Liver (tissue), 9 donors: ENCODE measurements around the gene TPST1. TPM values are rescaled to one million over a fixed set of nuclear protein-coding genes. Genes with fewer than 3 reads are reported as not detected.

Experiments
- DNase-seq: peaks from one replicate; pipeline ENCODE4 v3.0.0-alpha.2; 2017; ENCODE audit warnings: low spot score
- H3K27ac ChIP-seq, 2 donors: one replicate each; pipeline ENCODE4 v1.7.0; 2013; ENCODE audit warnings: inconsistent platforms in 2 of 2, low read length in 2 of 2, control low read depth in 1 of 2, low read depth in 1 of 2, mild to moderate bottlenecking in 1 of 2
- H3K27me3 ChIP-seq, 4 donors: one replicate each; pipeline versions ENCODE4 v1.6.1 to v1.7.0; 2013; ENCODE audit warnings: low read length in 3 of 4, inconsistent platforms in 1 of 4, mild to moderate bottlenecking in 1 of 4, moderate library complexity in 1 of 4; ENCODE audit not compliant: control insufficient read depth in 4 of 4, insufficient read depth in 4 of 4
- H3K36me3 ChIP-seq, 4 donors: one replicate each; pipeline versions ENCODE4 v1.6.1 to v1.7.0; 2013; ENCODE audit warnings: low read length in 3 of 4, mild to moderate bottlenecking in 3 of 4, low read depth in 1 of 4, moderate library complexity in 1 of 4; ENCODE audit not compliant: control insufficient read depth in 4 of 4, insufficient read depth in 3 of 4
- H3K4me1 ChIP-seq, 4 donors: one replicate each; pipeline versions ENCODE4 v1.6.1 to v1.7.0; 2013; ENCODE audit warnings: low read length in 3 of 4, mild to moderate bottlenecking in 3 of 4, moderate library complexity in 1 of 4; ENCODE audit not compliant: control insufficient read depth in 4 of 4, insufficient read depth in 4 of 4
- H3K4me3 ChIP-seq, 3 donors: one replicate each; pipeline versions ENCODE4 v1.6.1 to v1.7.0; 2013; ENCODE audit warnings: low read length in 3 of 3, control low read depth in 1 of 3, low read depth in 1 of 3, mild to moderate bottlenecking in 1 of 3
- H3K9ac ChIP-seq, 2 donors: one replicate each; pipeline ENCODE4 v1.7.0; 2013; ENCODE audit warnings: low read length in 2 of 2, mild to moderate bottlenecking in 2 of 2, moderate library complexity in 2 of 2, control low read depth in 1 of 2, low read depth in 1 of 2
- H3K9me3 ChIP-seq, 4 donors: one replicate each; pipeline versions ENCODE4 v1.6.1 to v1.7.0; 2013; ENCODE audit warnings: low read length in 3 of 4; ENCODE audit not compliant: control insufficient read depth in 4 of 4
- CTCF ChIP-seq: fragments of 150-350 bp; IDR thresholded peaks from 2 replicates; pipeline ENCODE4 v1.5.1; 2017; ENCODE audit warnings: improper control_type of control experiment, low read depth, low read length; ENCODE audit not compliant: missing input control
- EGR1 ChIP-seq, 2 donors: IDR thresholded peaks; 2 replicates each; pipeline ENCODE4 v1.6.1; 2016 to 2018; ENCODE audit warnings: antibody characterized with exemption in 2 of 2, low read depth in 2 of 2
- FOXA2 ChIP-seq: IDR thresholded peaks from 2 replicates; pipeline ENCODE4 v1.6.1; 2016; ENCODE audit warnings: antibody characterized with exemption
- GABPA ChIP-seq, 2 donors: IDR thresholded peaks in 1 of 2; conservative IDR thresholded peaks in 1 of 2; 2 replicates each; pipeline ENCODE4 v1.6.1; 2016; ENCODE audit warnings: antibody characterized with exemption in 2 of 2, mild to moderate bottlenecking in 1 of 2, moderate library complexity in 1 of 2
- HNF4A ChIP-seq, 2 donors: conservative IDR thresholded peaks; 2 replicates each; pipeline ENCODE4 v1.6.1; 2016; ENCODE audit warnings: antibody characterized with exemption in 2 of 2, mild to moderate bottlenecking in 2 of 2
- HNF4G ChIP-seq: IDR thresholded peaks from 2 replicates; pipeline ENCODE4 v1.6.1; 2016; ENCODE audit warnings: antibody characterized with exemption
- NR2F2 ChIP-seq: IDR thresholded peaks from 2 replicates; pipeline ENCODE4 v1.6.1; 2016; ENCODE audit warnings: antibody characterized with exemption
- RXRA ChIP-seq, 2 donors: IDR thresholded peaks; 2 replicates each; pipeline ENCODE4 v1.6.1; 2017 to 2018; ENCODE audit warnings: antibody characterized with exemption in 2 of 2, mild to moderate bottlenecking in 1 of 2
- SP1 ChIP-seq: IDR thresholded peaks from 2 replicates; pipeline ENCODE4 v1.6.1; 2018; ENCODE audit warnings: antibody characterized with exemption, mild to moderate bottlenecking
- YY1 ChIP-seq: IDR thresholded peaks from 2 replicates; pipeline ENCODE4 v1.6.1; 2016; ENCODE audit warnings: antibody characterized with exemption, mild to moderate bottlenecking
- ZBTB33 ChIP-seq: IDR thresholded peaks from 2 replicates; pipeline ENCODE4 v1.6.1; 2016; ENCODE audit warnings: antibody characterized with exemption
- WGBS: extraction: QIAGEN DNeasy Blood & Tissue Kit; methylation state at CpG from one replicate; pipeline ENCODE4 v1.1.7; 2013; 5-methylcytosine and 5-hydroxymethylcytosine counted together
- polyA plus RNA-seq, 2 donors: library from polyadenylated mRNA; stranded (reverse) in 1 of 2; unstranded in 1 of 2; fragments of 200-250 nt in 1 of 2; fragments of >200 nt in 1 of 2; fragmentation: Nextera tagmentation in 1 of 2; extraction: Ambion mirVana in 1 of 2; gene quantifications; one replicate each; pipeline versions ENCODE4 v1.2.1 to v1.2.3, GENCODE V29; 2013 to 2015
- total RNA-seq, 2 donors: library from RNA; depleted of rRNA; stranded (reverse); fragments of >200 nt; gene quantifications; one replicate each; pipeline ENCODE4 v1.2.3, GENCODE V29; 2014
- TF ChIP-seq, protein P1 (sequence below): IDR thresholded peaks from 2 replicates; pipeline ENCODE4 v1.6.1; 2016; ENCODE audit warnings: antibody characterized with exemption
- donor health status: healthy.
- donor health status: healthy.
- donor health status: healthy.
- donor health status: healthy.
- donor health status: healthy.

The TPST1 gene
- total and polyA plus RNA-seq, 4 donors, result 23.8 to 62.5 (median 25.7) TPM

DNA sequence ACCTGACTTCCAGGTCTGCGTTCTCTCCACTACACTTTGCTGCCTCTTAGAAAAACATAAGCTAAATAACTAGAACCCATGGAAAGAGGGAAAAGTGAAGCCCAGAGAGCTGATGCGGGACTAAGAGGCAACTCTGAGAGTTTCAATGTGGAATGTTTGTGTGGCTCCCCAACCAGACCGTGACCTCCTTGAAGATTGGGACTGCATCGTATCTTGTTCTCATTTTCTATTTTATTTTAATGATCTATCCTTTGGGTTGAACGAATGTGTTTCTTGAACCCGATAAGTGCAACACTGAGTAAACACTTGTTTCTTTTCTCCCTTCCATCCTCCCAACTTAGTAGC, 77.4 kb downstream of the TPST1 start:
- WGBS, result 79% methylated on average over 6 of the region's 6 CpGs
- DNase-seq, result no peak
- Histone ChIP-seq H3K36me3 (no peaks in the 10 kb centered on the region), H3K27me3 (no peaks in the 10 kb centered on the region), H3K9me3 (no peaks in the 10 kb centered on the region), H3K4me1 (peaks cover 0 to 7% (median 2%) of the 10 kb centered on the region in 4 donors), H3K9ac (no peak overlapping the region), H3K4me3 (no peak overlapping the region), H3K27ac (peak overlapping the region; percentile 43 to 47)
- no peak for TF ChIP-seq NR2F2
- TF ChIP-seq YY1, result no peak
- no peak for TF ChIP-seq CTCF
- TF ChIP-seq EGR1 (IDR thresholded peaks at IDR 0.05; ENCODE audit: low read depth in 2 of 2), result no peak
- TF ChIP-seq HNF4A (conservative IDR thresholded peaks at IDR 0.05), result no peak
- TF ChIP-seq HNF4G, result no peak
- no peak for TF ChIP-seq RXRA (IDR thresholded peaks at IDR 0.05)
- TF ChIP-seq SP1, result no peak
- TF ChIP-seq GABPA (IDR thresholded peaks at IDR 0.05 in 1 of 2, conservative IDR thresholded peaks at IDR 0.05 in 1 of 2), result no peak

DNA sequence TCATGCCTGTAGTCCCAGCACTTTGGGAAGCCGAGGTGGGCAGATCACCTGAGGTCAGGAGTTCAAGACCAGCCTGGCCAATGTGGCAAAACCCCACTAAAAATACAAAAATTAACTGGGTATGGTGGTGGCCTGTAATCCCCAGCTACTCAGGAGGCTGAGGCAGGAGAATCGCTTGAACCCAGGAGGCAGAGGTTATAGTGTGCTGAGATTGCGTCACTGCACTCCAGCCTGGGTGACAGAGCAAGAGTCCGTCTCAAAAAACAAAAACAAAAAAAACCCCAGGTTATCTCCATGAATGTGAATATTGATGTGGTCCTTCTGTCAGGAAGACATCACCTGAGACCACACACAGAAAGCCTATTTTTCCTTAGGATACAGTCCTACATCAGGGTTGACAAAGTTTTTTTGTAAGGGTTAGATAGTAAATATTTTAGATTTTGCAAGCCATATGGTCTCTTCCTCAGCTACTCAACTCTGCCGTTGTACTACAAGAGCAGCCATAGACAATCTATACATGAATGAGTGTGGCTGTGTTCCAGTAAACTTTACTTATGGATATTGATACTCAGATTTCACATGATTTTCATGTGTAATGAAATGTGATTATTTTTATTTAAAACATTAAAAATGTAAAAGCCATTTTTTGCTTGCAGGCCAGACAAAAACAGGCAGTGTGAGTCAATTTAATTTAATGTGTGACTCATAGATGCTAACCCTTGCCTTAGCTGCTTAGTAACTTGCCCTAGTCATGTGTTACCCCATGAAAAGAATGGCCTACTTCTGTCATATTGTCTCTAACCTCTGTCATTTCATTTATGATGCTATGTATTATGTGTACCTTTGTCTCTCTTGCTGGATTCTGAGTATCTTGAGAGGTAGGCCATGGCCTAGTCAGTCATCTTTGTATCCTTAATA, 78.1 kb downstream of the TPST1 start:
- H3K27ac ChIP-seq, result peak overlapping the region; percentile 21 to 43
- WGBS, result 75% methylated on average over 5 of the region's 5 CpGs
- H3K27me3 ChIP-seq, result no peaks in the 10 kb centered on the region
- H3K36me3 ChIP-seq, result no peaks in the 10 kb centered on the region
- H3K4me1 ChIP-seq, result peaks cover 0 to 7% (median 2%) of the 10 kb centered on the region in 4 donors
- no peak for DNase-seq
- H3K4me3 ChIP-seq, result no peak overlapping the region
- no peaks in the 10 kb centered on the region for H3K9me3 ChIP-seq
- TF ChIP-seq RXRA (IDR thresholded peaks at IDR 0.05) (no peak), HNF4G (no peak), CTCF (no peak), ZBTB33 (no peak), NR2F2 (no peak), FOXA2 (no peak)
- TF ChIP-seq, protein P1, sequence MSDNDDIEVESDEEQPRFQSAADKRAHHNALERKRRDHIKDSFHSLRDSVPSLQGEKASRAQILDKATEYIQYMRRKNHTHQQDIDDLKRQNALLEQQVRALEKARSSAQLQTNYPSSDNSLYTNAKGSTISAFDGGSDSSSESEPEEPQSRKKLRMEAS, result no peak
- no peak overlapping the region for H3K9ac ChIP-seq
